ENCODE measurements around the gene TMEM39A. TPM values are rescaled to one million over a fixed set of nuclear protein-coding genes. Genes with fewer than 3 reads are reported as not detected.

Gene TMEM39A
- total RNA-seq, 4 donors from 2014 or later = 14.0 to 34.4 (median 25.0) TPM

GRCh38 chr3:119453822-119454221, 9.6 kb downstream of the TMEM39A start:
- DNase-seq = no peak
- no peak overlapping the region for H3K4me3 ChIP-seq
- no peaks in the 10 kb centered on the region for H3K4me1 ChIP-seq
- no peaks in the 10 kb centered on the region for H3K27me3 ChIP-seq
- no peak overlapping the region for H3K27ac ChIP-seq
- H3K9me3 ChIP-seq = no peaks in the 10 kb centered on the region
- no peak for TF ChIP-seq CTCF (IDR thresholded peaks at IDR 0.05)
- TF ChIP-seq POLR2A (IDR thresholded peaks at IDR 0.05) = no peak
- peaks cover 0 to 97% (median 3%) of the 10 kb centered on the region in 3 donors for H3K36me3 ChIP-seq

GRCh38 chr3:119444590-119444989, 18.8 kb downstream of the TMEM39A start:
- TF ChIP-seq POLR2A (IDR thresholded peaks at IDR 0.05) (no peak), CTCF (IDR thresholded peaks at IDR 0.05) (no peak)
- Histone ChIP-seq H3K27ac (no peak overlapping the region), H3K4me1 (no peaks in the 10 kb centered on the region), H3K36me3 (peaks cover 0 to 69% (median 5%) of the 10 kb centered on the region in 3 donors), H3K9me3 (no peaks in the 10 kb centered on the region), H3K27me3 (no peaks in the 10 kb centered on the region), H3K4me3 (no peak overlapping the region)
- DNase-seq = no peak

GRCh38 chr3:119443179-119443578, 20.2 kb downstream of the TMEM39A start:
- Histone ChIP-seq H3K36me3 (peaks cover 0 to 55% (median 5%) of the 10 kb centered on the region in 3 donors), H3K27me3 (no peaks in the 10 kb centered on the region), H3K4me3 (no peak overlapping the region), H3K27ac (no peak overlapping the region), H3K4me1 (no peaks in the 10 kb centered on the region), H3K9me3 (no peaks in the 10 kb centered on the region)
- DNase-seq = no peak
- TF ChIP-seq CTCF (IDR thresholded peaks at IDR 0.05) = no peak
- TF ChIP-seq POLR2A (IDR thresholded peaks at IDR 0.05) = no peak

GRCh38 chr3:119437691-119438258, 25.6 kb downstream of the TMEM39A start:
- H3K36me3 ChIP-seq = peaks cover 0 to 66% (median 2%) of the 10 kb centered on the region in 3 donors
- H3K4me1 ChIP-seq = no peaks in the 10 kb centered on the region
- DNase-seq = no peak
- TF ChIP-seq POLR2A (IDR thresholded peaks at IDR 0.05) = no peak
- TF ChIP-seq CTCF (IDR thresholded peaks at IDR 0.05) = no peak
- H3K4me3 ChIP-seq = no peak overlapping the region
- no peak overlapping the region for H3K27ac ChIP-seq
- no peaks in the 10 kb centered on the region for H3K9me3 ChIP-seq
- no peaks in the 10 kb centered on the region for H3K27me3 ChIP-seq

- TF ChIP-seq CTCF (IDR thresholded peaks at IDR 0.05) = no peak
- no peak for TF ChIP-seq POLR2A (IDR thresholded peaks at IDR 0.05)
- no peaks in the 10 kb centered on the region for H3K9me3 ChIP-seq
- peaks cover 0 to 66% (median 2%) of the 10 kb centered on the region in 3 donors for H3K36me3 ChIP-seq
- H3K27me3 ChIP-seq = no peaks in the 10 kb centered on the region
- no peak overlapping the region for H3K27ac ChIP-seq
- no peaks in the 10 kb centered on the region for H3K4me1 ChIP-seq
- DNase-seq = no peak
- no peak overlapping the region for H3K4me3 ChIP-seq
Measured at GRCh38 chr3:119436977-119437376, 26.4 kb downstream of the TMEM39A start.

GRCh38 chr3:119434703-119435102, 28.7 kb downstream of the TMEM39A start:
- peaks cover 0 to 3% (median 0%) of the 10 kb centered on the region in 4 donors for H3K9me3 ChIP-seq
- H3K4me1 ChIP-seq = no peaks in the 10 kb centered on the region
- H3K27ac ChIP-seq = no peak overlapping the region
- peaks cover 0 to 82% (median 2%) of the 10 kb centered on the region in 3 donors for H3K36me3 ChIP-seq
- no peak overlapping the region for H3K4me3 ChIP-seq
- DNase-seq = no peak
- no peaks in the 10 kb centered on the region for H3K27me3 ChIP-seq
- TF ChIP-seq POLR2A (IDR thresholded peaks at IDR 0.05) (no peak), CTCF (IDR thresholded peaks at IDR 0.05) (no peak)

Data from Peyer's patch (tissue), 4 donors.